ENCODE data around the gene CCL20. TPM values are rescaled to one million over a fixed set of nuclear protein-coding genes. Genes with fewer than 3 reads are reported as not detected.

Gene CCL20
- polyA plus RNA-seq, 1 donor from 2014 or later = not detected

DNA sequence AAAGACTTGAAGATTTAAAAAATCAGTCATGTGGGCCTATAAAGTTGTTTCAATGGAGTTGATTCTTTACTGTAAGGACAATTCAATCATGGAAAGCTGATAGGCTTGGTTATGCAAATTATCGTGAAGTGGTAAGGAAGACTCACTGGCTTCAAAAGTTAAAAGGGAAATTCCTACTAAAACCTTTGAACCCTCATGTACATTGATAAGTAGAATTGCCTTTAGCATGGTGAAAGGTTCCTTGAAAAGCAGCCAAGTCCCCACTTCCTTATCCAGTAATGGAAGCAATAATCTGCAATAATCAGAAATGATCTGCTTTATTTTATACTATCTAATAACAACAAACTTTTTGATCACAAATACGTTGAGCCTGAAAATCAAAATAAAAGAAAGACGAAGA lies 14.4 kb upstream of the CCL20 start:
- H3K9ac ChIP-seq (ENCODE audit: low read length) = no peak overlapping the region
- H3F3A ChIP-seq (ENCODE audit: insufficient read depth, low read length, poor library complexity, severe bottlenecking) = no peaks in the 10 kb centered on the region
- H3K27ac ChIP-seq (ENCODE audit: low read length) = no peak overlapping the region
- TF ChIP-seq, protein P1, sequence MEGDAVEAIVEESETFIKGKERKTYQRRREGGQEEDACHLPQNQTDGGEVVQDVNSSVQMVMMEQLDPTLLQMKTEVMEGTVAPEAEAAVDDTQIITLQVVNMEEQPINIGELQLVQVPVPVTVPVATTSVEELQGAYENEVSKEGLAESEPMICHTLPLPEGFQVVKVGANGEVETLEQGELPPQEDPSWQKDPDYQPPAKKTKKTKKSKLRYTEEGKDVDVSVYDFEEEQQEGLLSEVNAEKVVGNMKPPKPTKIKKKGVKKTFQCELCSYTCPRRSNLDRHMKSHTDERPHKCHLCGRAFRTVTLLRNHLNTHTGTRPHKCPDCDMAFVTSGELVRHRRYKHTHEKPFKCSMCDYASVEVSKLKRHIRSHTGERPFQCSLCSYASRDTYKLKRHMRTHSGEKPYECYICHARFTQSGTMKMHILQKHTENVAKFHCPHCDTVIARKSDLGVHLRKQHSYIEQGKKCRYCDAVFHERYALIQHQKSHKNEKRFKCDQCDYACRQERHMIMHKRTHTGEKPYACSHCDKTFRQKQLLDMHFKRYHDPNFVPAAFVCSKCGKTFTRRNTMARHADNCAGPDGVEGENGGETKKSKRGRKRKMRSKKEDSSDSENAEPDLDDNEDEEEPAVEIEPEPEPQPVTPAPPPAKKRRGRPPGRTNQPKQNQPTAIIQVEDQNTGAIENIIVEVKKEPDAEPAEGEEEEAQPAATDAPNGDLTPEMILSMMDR (IDR thresholded peaks at IDR 0.05; ENCODE audit: poor library complexity, severe bottlenecking) = no peak
- no peak for TF ChIP-seq RAD21 (conservative IDR thresholded peaks at IDR 0.05)
- no peak for TF ChIP-seq MXI1 (conservative IDR thresholded peaks at IDR 0.05; ENCODE audit: poor library complexity, severe bottlenecking)
- TF ChIP-seq SMC3 (conservative IDR thresholded peaks at IDR 0.05; ENCODE audit: poor library complexity) = no peak
- no peak for TF ChIP-seq POLR2AphosphoS5 (IDR thresholded peaks at IDR 0.05)
- TF ChIP-seq, protein P2, sequence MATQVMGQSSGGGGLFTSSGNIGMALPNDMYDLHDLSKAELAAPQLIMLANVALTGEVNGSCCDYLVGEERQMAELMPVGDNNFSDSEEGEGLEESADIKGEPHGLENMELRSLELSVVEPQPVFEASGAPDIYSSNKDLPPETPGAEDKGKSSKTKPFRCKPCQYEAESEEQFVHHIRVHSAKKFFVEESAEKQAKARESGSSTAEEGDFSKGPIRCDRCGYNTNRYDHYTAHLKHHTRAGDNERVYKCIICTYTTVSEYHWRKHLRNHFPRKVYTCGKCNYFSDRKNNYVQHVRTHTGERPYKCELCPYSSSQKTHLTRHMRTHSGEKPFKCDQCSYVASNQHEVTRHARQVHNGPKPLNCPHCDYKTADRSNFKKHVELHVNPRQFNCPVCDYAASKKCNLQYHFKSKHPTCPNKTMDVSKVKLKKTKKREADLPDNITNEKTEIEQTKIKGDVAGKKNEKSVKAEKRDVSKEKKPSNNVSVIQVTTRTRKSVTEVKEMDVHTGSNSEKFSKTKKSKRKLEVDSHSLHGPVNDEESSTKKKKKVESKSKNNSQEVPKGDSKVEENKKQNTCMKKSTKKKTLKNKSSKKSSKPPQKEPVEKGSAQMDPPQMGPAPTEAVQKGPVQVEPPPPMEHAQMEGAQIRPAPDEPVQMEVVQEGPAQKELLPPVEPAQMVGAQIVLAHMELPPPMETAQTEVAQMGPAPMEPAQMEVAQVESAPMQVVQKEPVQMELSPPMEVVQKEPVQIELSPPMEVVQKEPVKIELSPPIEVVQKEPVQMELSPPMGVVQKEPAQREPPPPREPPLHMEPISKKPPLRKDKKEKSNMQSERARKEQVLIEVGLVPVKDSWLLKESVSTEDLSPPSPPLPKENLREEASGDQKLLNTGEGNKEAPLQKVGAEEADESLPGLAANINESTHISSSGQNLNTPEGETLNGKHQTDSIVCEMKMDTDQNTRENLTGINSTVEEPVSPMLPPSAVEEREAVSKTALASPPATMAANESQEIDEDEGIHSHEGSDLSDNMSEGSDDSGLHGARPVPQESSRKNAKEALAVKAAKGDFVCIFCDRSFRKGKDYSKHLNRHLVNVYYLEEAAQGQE (IDR thresholded peaks at IDR 0.05; ENCODE audit: borderline replicate concordance) = no peak
- H3K9me3 ChIP-seq (ENCODE audit: low read length) = no peaks in the 10 kb centered on the region
- H2AFZ ChIP-seq (ENCODE audit: low read depth, low read length) = no peak overlapping the region
- H3K27me3 ChIP-seq (ENCODE audit: insufficient read depth, low read depth, low read length) = no peaks in the 10 kb centered on the region
- no peaks in the 10 kb centered on the region for H4K20me1 ChIP-seq (ENCODE audit: insufficient read depth)
- no peak overlapping the region for H3K4me3 ChIP-seq (ENCODE audit: low read length)
- H3K36me3 ChIP-seq (ENCODE audit: insufficient read depth, low read length) = no peaks in the 10 kb centered on the region
- no peaks in the 10 kb centered on the region for H3K9me2 ChIP-seq (ENCODE audit: insufficient read depth, low read length)
- no peak overlapping the region for H3K4me2 ChIP-seq (ENCODE audit: low read length)
- no peaks in the 10 kb centered on the region for H3K79me2 ChIP-seq (replicated peaks; ENCODE audit: insufficient read depth, low read length)

DNA sequence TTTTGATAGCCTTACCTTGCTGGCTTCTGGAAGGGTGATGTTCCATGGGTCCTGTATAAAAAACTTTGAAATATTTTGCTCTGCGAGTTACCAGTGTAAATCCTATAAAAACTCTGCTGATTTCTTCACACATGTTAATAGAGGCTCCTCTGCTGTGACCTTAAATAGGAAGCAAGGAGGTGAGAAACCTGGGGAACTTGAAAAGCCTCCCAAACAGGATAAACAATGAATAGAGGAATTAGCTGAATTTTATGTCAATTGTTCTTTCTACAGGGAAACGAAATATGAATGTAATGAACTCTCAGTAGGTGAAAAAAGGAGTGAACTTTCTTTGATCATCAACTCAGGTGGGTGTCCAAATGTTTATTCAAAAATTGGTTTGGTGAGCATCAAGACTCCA lies 10.8 kb upstream of the CCL20 start:
- Histone ChIP-seq H3K9ac (ENCODE audit: low read length) (no peak overlapping the region), H3K9me3 (ENCODE audit: low read length) (no peaks in the 10 kb centered on the region), H3K36me3 (ENCODE audit: insufficient read depth, low read length) (no peaks in the 10 kb centered on the region), H4K20me1 (ENCODE audit: insufficient read depth) (no peaks in the 10 kb centered on the region), H3K27me3 (ENCODE audit: insufficient read depth, low read depth, low read length) (no peaks in the 10 kb centered on the region), H3F3A (ENCODE audit: insufficient read depth, low read length, poor library complexity, severe bottlenecking) (no peaks in the 10 kb centered on the region), H3K4me3 (ENCODE audit: low read length) (no peak overlapping the region), H3K4me2 (ENCODE audit: low read length) (no peak overlapping the region), H3K9me2 (ENCODE audit: insufficient read depth, low read length) (no peaks in the 10 kb centered on the region), H2AFZ (ENCODE audit: low read depth, low read length) (no peak overlapping the region), H3K79me2 (replicated peaks; ENCODE audit: insufficient read depth, low read length) (no peaks in the 10 kb centered on the region), H3K27ac (ENCODE audit: low read length) (no peak overlapping the region)
- TF ChIP-seq, protein P1 (IDR thresholded peaks at IDR 0.05; ENCODE audit: poor library complexity, severe bottlenecking) = no peak
- TF ChIP-seq POLR2AphosphoS5 (IDR thresholded peaks at IDR 0.05) (no peak), EZH2 (IDR thresholded peaks at IDR 0.05; ENCODE audit: borderline replicate concordance, insufficient read depth, low read length, poor library complexity, severe bottlenecking) (no peak), MXI1 (conservative IDR thresholded peaks at IDR 0.05; ENCODE audit: poor library complexity, severe bottlenecking) (no peak), EP300 (conservative IDR thresholded peaks at IDR 0.05; ENCODE audit: poor library complexity, severe bottlenecking) (no peak), SMC3 (conservative IDR thresholded peaks at IDR 0.05; ENCODE audit: poor library complexity) (no peak), RAD21 (conservative IDR thresholded peaks at IDR 0.05) (no peak), TAF1 (IDR thresholded peaks at IDR 0.05; ENCODE audit: low read depth) (no peak)
- TF ChIP-seq, protein P2 (IDR thresholded peaks at IDR 0.05; ENCODE audit: borderline replicate concordance) = no peak
